ENCODE results near the gene P4HB.

The P4HB gene

GRCh38 chr17:81794074-81794476 is 66.3 kb downstream of the P4HB start:
- Mint-ChIP-seq H3K9me3 (ENCODE audit: low read depth) (no peaks in the 10 kb centered on the region), H3K27me3 (no peaks in the 10 kb centered on the region), H3K27ac (no peak overlapping the region), H3K4me1 (ENCODE audit: low read depth) (no peaks in the 10 kb centered on the region), H3K36me3 (no peaks in the 10 kb centered on the region), H3K4me3 (no peak overlapping the region)
